GM15510 (cell line): ENCODE data around the gene FAM177B.

Experiments
- POLR2A ChIP-seq: IDR thresholded peaks from 3 replicates; pipeline ENCODE4 v1.6.1; 2011; ENCODE audit warnings: borderline replicate concordance; ENCODE audit not compliant: insufficient read length; ENCODE audit errors: extremely low read depth

Gene FAM177B

GRCh38 chr1:222769971-222770620 is 33.1 kb downstream of the FAM177B start:
- TF ChIP-seq POLR2A, result no peak

DNA sequence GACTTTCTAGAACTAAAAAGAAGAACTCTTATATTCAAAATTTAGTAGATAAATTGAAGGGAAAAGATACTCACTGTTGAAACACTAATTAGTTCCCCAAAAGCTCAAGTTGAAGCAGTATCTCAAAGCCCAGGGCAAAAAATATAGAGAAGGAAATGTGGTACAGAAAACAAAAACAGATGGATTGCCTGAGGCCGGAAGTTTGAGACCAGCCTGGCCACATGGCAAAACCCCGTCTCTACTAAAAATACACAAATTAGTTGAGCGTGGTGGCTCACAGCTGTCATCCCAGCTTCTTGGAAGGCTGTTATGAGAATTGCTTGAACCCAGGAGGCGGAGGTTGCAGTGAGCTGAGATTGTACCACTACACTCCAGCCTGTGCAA is 36.0 kb downstream of the FAM177B start:
- TF ChIP-seq POLR2A, result no peak

GRCh38 chr1:222777463-222777862 is 40.5 kb downstream of the FAM177B start:
- TF ChIP-seq POLR2A, result no peak

- TF ChIP-seq POLR2A, result no peak
Observed at GRCh38 chr1:222777977-222778376, 41.0 kb downstream of the FAM177B start.

- TF ChIP-seq POLR2A, result no peak
Observed at GRCh38 chr1:222781251-222781650, 44.2 kb downstream of the FAM177B start.

DNA sequence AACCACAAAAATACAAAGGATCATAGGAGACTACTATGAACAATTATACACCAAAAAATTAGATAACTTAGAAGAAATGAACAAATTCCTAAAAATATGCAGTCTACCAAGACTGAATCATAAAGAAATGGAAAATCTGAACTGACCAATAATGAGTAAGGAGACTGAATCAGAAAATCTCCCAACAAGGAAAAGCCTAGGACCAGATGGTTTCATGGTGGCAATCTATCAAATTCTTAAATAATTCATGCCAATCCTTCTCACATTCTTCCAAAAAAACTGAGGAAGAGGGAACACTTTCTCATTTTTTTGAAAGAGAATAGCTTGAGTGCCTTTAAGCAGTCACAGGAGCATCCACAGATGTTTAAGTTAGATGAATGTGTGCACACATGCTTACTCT is 46.0 kb downstream of the FAM177B start:
- TF ChIP-seq POLR2A, result no peak

- TF ChIP-seq POLR2A, result no peak
Observed at GRCh38 chr1:222784371-222784770, 47.4 kb downstream of the FAM177B start.

GRCh38 chr1:222784916-222785315 is 47.9 kb downstream of the FAM177B start:
- no peak for TF ChIP-seq POLR2A

- no peak for TF ChIP-seq POLR2A
Observed at GRCh38 chr1:222785529-222785928, 48.5 kb downstream of the FAM177B start.

GRCh38 chr1:222786121-222786520 is 49.1 kb downstream of the FAM177B start:
- TF ChIP-seq POLR2A, result no peak

DNA sequence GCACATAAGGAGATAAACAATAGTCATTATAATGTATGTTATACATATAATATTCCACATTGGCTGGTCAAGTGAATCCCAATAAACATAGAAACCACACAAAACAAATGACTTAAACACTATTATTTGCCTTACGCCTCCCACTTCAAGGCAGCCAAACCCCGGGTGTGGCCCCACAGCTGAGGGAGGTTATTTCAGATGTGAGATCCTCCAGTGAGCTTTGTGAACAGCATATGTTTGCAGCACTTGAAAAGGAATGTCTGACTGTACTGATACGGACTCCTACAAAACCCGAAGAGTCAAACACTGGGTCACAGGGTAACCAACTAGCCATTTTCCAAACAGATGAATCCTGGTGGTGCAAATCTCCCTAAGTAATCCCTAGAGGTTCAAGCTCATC is 50.7 kb downstream of the FAM177B start:
- no peak for TF ChIP-seq POLR2A

GRCh38 chr1:222788402-222789156 is 51.6 kb downstream of the FAM177B start:
- TF ChIP-seq POLR2A, result no peak

DNA sequence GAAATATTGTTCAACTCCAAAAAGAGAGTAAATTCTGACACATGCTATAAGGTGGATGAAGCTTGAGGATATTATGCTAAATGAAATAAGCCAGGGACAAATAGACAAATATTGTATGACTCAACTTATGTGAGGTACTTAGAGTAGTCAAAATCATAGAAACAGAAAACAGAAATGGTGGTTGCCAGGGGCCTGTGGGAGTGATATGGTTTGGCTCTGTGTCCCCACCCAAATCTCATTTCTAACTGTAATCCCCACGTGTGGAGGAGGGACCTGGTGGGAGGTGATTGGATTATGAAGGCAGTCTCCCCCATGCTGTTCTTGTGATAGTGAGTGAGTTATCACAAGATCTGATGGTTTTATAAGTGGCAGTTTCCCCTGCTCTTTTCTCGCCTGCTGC is 53.1 kb downstream of the FAM177B start:
- TF ChIP-seq POLR2A, result no peak

DNA sequence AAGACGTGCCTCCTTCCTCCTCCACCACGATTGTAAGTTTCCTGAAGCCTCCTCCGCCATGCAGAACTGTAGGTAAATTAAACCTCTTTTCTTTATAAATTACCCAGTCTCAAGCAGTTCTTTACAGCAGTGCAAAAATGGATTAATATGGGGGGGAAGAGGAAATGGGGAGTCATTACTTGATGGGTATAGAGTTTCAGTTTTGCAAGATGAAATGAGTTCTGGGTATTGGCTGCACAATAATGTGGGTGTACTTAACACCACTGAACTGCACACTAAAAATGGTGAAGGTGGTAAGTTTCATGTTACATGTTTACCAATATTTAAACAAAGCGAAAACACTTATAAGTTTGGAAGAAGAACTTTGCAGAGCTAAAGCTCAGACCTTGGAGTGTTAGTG is 53.5 kb downstream of the FAM177B start:
- TF ChIP-seq POLR2A, result no peak

GRCh38 chr1:222791006-222791710 is 54.2 kb downstream of the FAM177B start:
- TF ChIP-seq POLR2A, result no peak

GRCh38 chr1:222792744-222793143 is 55.7 kb downstream of the FAM177B start:
- no peak for TF ChIP-seq POLR2A

DNA sequence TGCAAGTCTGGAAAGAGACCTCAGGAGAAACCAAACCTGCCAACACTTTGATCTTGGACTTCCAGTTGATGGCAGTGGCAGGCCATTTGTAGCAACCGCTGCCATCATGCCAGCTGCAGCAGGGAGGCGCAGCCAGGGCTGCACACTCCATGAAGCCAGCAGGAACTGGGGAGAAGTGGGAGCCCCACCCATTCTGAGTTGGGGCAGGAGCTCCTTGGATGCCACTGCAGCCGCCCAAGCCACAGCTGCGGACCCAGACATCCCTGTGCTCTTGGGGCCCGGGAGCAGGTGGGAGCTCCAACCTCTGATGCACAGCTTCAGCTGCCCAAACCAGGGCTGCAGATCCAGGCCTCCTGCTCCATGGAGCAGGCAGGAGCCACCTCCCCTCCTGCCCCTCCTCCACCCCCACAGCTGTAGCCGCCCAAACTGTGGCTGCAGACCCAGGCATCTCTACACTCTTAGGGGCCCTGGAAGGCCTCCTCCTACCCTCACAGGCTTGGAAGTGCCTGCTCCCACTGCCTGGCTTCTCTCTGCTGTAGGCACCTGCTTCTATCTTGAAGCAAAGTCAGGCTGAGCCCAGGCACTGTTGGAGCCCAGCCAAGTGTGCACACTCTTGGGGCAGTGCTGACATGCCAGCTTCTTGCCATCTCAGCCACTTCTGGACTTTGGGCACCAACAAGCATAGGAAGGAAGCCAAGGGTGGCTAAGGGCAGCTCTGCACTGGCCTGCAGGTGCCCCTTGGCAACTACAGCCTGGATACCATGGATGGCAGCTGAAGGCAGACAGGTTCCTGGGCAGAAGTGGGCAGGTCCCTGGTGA is 57.9 kb downstream of the FAM177B start:
- TF ChIP-seq POLR2A, result no peak
